WERI-Rb-1 (cell line): ENCODE data around the gene DGKI.

Source experiments
- DNase-seq: peaks from one replicate; pipeline ENCODE4 v3.0.0-alpha.2; 2020
- H3K27ac ChIP-seq: fragments of 250-450 bp; sonication (Bioruptor Pico); 2 replicates; pipeline ENCODE4 v1.5.1; 2020; ENCODE audit warnings: mild to moderate bottlenecking, moderate library complexity
- H3K27me3 ChIP-seq: fragments of 250-450 bp; sonication (Bioruptor Pico); 2 replicates; pipeline ENCODE4 v1.5.1; 2021; ENCODE audit warnings: mild to moderate bottlenecking, low read depth, moderate library complexity; ENCODE audit not compliant: insufficient read depth, severe bottlenecking
- H3K36me3 ChIP-seq: fragments of 250-450 bp; sonication (Bioruptor Pico); 2 replicates; pipeline ENCODE4 v1.5.1; 2020; ENCODE audit warnings: mild to moderate bottlenecking, moderate library complexity
- H3K4me3 ChIP-seq: 2 replicates; pipeline ENCODE4 v1.5.1; 2011; ENCODE audit warnings: low read depth, mild to moderate bottlenecking, control low read depth, low read length
- H3K9me3 ChIP-seq: fragments of 250-450 bp; sonication (Bioruptor Pico); 2 replicates; pipeline ENCODE4 v1.5.1; 2021; ENCODE audit warnings: mild to moderate bottlenecking, moderate library complexity; ENCODE audit not compliant: severe bottlenecking
- CTCF ChIP-seq: IDR thresholded peaks from 2 replicates; pipeline ENCODE4 v1.5.1; 2011; ENCODE audit warnings: low read depth, mild to moderate bottlenecking, control low read depth, inconsistent platforms, low read length

The DGKI gene

GRCh38 chr7:137668404-137668803 is 178.4 kb downstream of the DGKI start:
- Histone ChIP-seq H3K27ac (no peak overlapping the region), H3K36me3 (no peaks in the 10 kb centered on the region), H3K4me3 (no peak overlapping the region), H3K27me3 (no peaks in the 10 kb centered on the region), H3K9me3 (no peaks in the 10 kb centered on the region)
- no peak for DNase-seq
- no peak for TF ChIP-seq CTCF

- H3K4me3 ChIP-seq, result no peak overlapping the region
- no peaks in the 10 kb centered on the region for H3K9me3 ChIP-seq
- no peaks in the 10 kb centered on the region for H3K36me3 ChIP-seq
- TF ChIP-seq CTCF, result no peak
- H3K27ac ChIP-seq, result no peak overlapping the region
- no peak for DNase-seq
- H3K27me3 ChIP-seq, result no peaks in the 10 kb centered on the region
Measured at GRCh38 chr7:137667633-137668387, 179.0 kb downstream of the DGKI start.

GRCh38 chr7:137664846-137665245 is 181.9 kb downstream of the DGKI start:
- H3K4me3 ChIP-seq, result no peak overlapping the region
- no peak for DNase-seq
- no peaks in the 10 kb centered on the region for H3K36me3 ChIP-seq
- TF ChIP-seq CTCF, result no peak
- no peaks in the 10 kb centered on the region for H3K27me3 ChIP-seq
- no peaks in the 10 kb centered on the region for H3K9me3 ChIP-seq
- H3K27ac ChIP-seq, result no peak overlapping the region

- Histone ChIP-seq H3K27ac (no peak overlapping the region), H3K9me3 (no peaks in the 10 kb centered on the region), H3K36me3 (no peaks in the 10 kb centered on the region), H3K4me3 (no peak overlapping the region), H3K27me3 (no peaks in the 10 kb centered on the region)
- DNase-seq, result no peak
- TF ChIP-seq CTCF, result no peak
Measured at GRCh38 chr7:137661634-137662033, 185.1 kb downstream of the DGKI start.

GRCh38 chr7:137658190-137658900 is 188.4 kb downstream of the DGKI start:
- Histone ChIP-seq H3K36me3 (no peaks in the 10 kb centered on the region), H3K9me3 (no peaks in the 10 kb centered on the region), H3K27me3 (no peaks in the 10 kb centered on the region), H3K27ac (no peak overlapping the region), H3K4me3 (no peak overlapping the region)
- no peak for DNase-seq
- no peak for TF ChIP-seq CTCF
